Measurements from ENCODE around the gene ZNF385D. TPM values are rescaled to one million over a fixed set of nuclear protein-coding genes. Genes with fewer than 3 reads are reported as not detected.

Gene ZNF385D
- total RNA-seq, 1 experiment from 2014 or later, result not detected

- Histone ChIP-seq H3K9me3 (no peaks in the 10 kb centered on the region), H3K4me3 (ENCODE audit: low read depth, low read length) (no peak overlapping the region), H3K27me3 (replicated peaks; ENCODE audit: control insufficient read depth, insufficient read depth, low read length) (no peaks in the 10 kb centered on the region), H3K36me3 (ENCODE audit: control insufficient read depth, insufficient read depth, low read length) (no peaks in the 10 kb centered on the region), H3K4me1 (no peaks in the 10 kb centered on the region)
- H3K4me3 Mint-ChIP-seq (ENCODE audit: unreplicated experiment), result no peak overlapping the region
- BruUV-seq (replicated peaks), result no TSS peak
- H3K36me3 Mint-ChIP-seq (ENCODE audit: insufficient read depth, unreplicated experiment), result no peaks in the 10 kb centered on the region
- H3K27me3 Mint-ChIP-seq (ENCODE audit: insufficient read depth, unreplicated experiment), result peaks cover 5% of the 10 kb centered on the region
- no peaks in the 10 kb centered on the region for H3K4me1 Mint-ChIP-seq (ENCODE audit: low read depth, unreplicated experiment)
- intact Hi-C loops (cut with micrococcal nuclease; ENCODE audit: unreplicated experiment), result no loop called here
- TF ChIP-seq, protein P1, sequence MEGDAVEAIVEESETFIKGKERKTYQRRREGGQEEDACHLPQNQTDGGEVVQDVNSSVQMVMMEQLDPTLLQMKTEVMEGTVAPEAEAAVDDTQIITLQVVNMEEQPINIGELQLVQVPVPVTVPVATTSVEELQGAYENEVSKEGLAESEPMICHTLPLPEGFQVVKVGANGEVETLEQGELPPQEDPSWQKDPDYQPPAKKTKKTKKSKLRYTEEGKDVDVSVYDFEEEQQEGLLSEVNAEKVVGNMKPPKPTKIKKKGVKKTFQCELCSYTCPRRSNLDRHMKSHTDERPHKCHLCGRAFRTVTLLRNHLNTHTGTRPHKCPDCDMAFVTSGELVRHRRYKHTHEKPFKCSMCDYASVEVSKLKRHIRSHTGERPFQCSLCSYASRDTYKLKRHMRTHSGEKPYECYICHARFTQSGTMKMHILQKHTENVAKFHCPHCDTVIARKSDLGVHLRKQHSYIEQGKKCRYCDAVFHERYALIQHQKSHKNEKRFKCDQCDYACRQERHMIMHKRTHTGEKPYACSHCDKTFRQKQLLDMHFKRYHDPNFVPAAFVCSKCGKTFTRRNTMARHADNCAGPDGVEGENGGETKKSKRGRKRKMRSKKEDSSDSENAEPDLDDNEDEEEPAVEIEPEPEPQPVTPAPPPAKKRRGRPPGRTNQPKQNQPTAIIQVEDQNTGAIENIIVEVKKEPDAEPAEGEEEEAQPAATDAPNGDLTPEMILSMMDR (IDR thresholded peaks at IDR 0.05; ENCODE audit: insufficient read depth in 1 of 2, low read depth in 1 of 2, low read length in 1 of 2, severe bottlenecking in 1 of 2, unreplicated experiment in 1 of 2), result no peak
- no peaks in the 10 kb centered on the region for H3K9me3 Mint-ChIP-seq (ENCODE audit: unreplicated experiment)
- ChIA-PET POLR2A (no interaction called here), CTCF (no interaction called here)
- no peak overlapping the region for H3K27ac Mint-ChIP-seq (ENCODE audit: unreplicated experiment)
- no peak for DNase-seq
Observed at GRCh38 chr3:21634112-21634511, 116.9 kb downstream of the ZNF385D start.

- H3K27me3 Mint-ChIP-seq (ENCODE audit: insufficient read depth, unreplicated experiment), result peaks cover 4% of the 10 kb centered on the region
- no peak overlapping the region for H3K4me3 Mint-ChIP-seq (ENCODE audit: unreplicated experiment)
- BruUV-seq (replicated peaks), result no TSS peak
- Histone ChIP-seq H3K9me3 (no peaks in the 10 kb centered on the region), H3K27me3 (replicated peaks; ENCODE audit: control insufficient read depth, insufficient read depth, low read length) (no peaks in the 10 kb centered on the region), H3K4me1 (no peaks in the 10 kb centered on the region), H3K36me3 (ENCODE audit: control insufficient read depth, insufficient read depth, low read length) (no peaks in the 10 kb centered on the region), H3K4me3 (ENCODE audit: low read depth, low read length) (no peak overlapping the region)
- ChIA-PET POLR2A (no interaction called here), CTCF (no interaction called here)
- no peaks in the 10 kb centered on the region for H3K4me1 Mint-ChIP-seq (ENCODE audit: low read depth, unreplicated experiment)
- no peak overlapping the region for H3K27ac Mint-ChIP-seq (ENCODE audit: unreplicated experiment)
- DNase-seq, result no peak
- intact Hi-C loops (cut with micrococcal nuclease; ENCODE audit: unreplicated experiment), result no loop called here
- no peaks in the 10 kb centered on the region for H3K36me3 Mint-ChIP-seq (ENCODE audit: insufficient read depth, unreplicated experiment)
- TF ChIP-seq, protein P1 (IDR thresholded peaks at IDR 0.05; ENCODE audit: insufficient read depth in 1 of 2, low read depth in 1 of 2, low read length in 1 of 2, severe bottlenecking in 1 of 2, unreplicated experiment in 1 of 2), result no peak
- H3K9me3 Mint-ChIP-seq (ENCODE audit: unreplicated experiment), result no peaks in the 10 kb centered on the region
Observed at GRCh38 chr3:21624524-21624923, 126.5 kb downstream of the ZNF385D start.

GRCh38 chr3:21621181-21621651 is 129.8 kb downstream of the ZNF385D start:
- Mint-ChIP-seq H3K36me3 (ENCODE audit: insufficient read depth, unreplicated experiment) (no peaks in the 10 kb centered on the region), H3K27me3 (ENCODE audit: insufficient read depth, unreplicated experiment) (no peaks in the 10 kb centered on the region), H3K4me1 (ENCODE audit: low read depth, unreplicated experiment) (no peaks in the 10 kb centered on the region), H3K9me3 (ENCODE audit: unreplicated experiment) (no peaks in the 10 kb centered on the region), H3K4me3 (ENCODE audit: unreplicated experiment) (no peak overlapping the region), H3K27ac (ENCODE audit: unreplicated experiment) (no peak overlapping the region)
- TF ChIP-seq, protein P1 (IDR thresholded peaks at IDR 0.05; ENCODE audit: insufficient read depth in 1 of 2, low read depth in 1 of 2, low read length in 1 of 2, severe bottlenecking in 1 of 2, unreplicated experiment in 1 of 2), result no peak
- Histone ChIP-seq H3K27me3 (replicated peaks; ENCODE audit: control insufficient read depth, insufficient read depth, low read length) (no peaks in the 10 kb centered on the region), H3K4me1 (no peaks in the 10 kb centered on the region), H3K4me3 (ENCODE audit: low read depth, low read length) (no peak overlapping the region), H3K36me3 (ENCODE audit: control insufficient read depth, insufficient read depth, low read length) (no peaks in the 10 kb centered on the region), H3K9me3 (no peaks in the 10 kb centered on the region)
- intact Hi-C loops (cut with micrococcal nuclease; ENCODE audit: unreplicated experiment), result no loop called here
- ChIA-PET CTCF (no interaction called here), POLR2A (no interaction called here)
- no TSS peak for BruUV-seq (replicated peaks)
- DNase-seq, result no peak

Data from Caco-2 (cell line).